OCI-LY3 (cell line): ENCODE measurements around the gene CAMKMT.

Source experiments
- CTCF ChIP-seq: fragments of 200-600, 300-600 bp; sonication (generic); IDR thresholded peaks from 2 replicates; pipeline ENCODE4 v1.5.1; 2014; ENCODE audit warnings: antibody characterized with exemption, low read length, low read depth
- EZH2phosphoT487 ChIP-seq: fragments of 200-600 bp; shearing (Covaris generic); IDR thresholded peaks from 2 replicates; pipeline ENCODE4 v1.6.1; 2018; ENCODE audit warnings: antibody characterized with exemption, mixed run types, low read depth

GRCh38 chr2:44777537-44777936 lies 415.8 kb downstream of the CAMKMT start:
- TF ChIP-seq CTCF: no peak
- TF ChIP-seq EZH2phosphoT487: no peak
